MM.1S (cell line): Measurements from ENCODE around the gene KCNQ2.

Source experiments
- EZH2 ChIP-seq: fragments of 300-600 bp; sonication (generic); optimal IDR thresholded peaks from 2 replicates; pipeline ENCODE3; 2017; ENCODE audit warnings: low read depth, mild to moderate bottlenecking, antibody characterized with exemption, low read length, mixed read lengths
- TF ChIP-seq, protein P1 (sequence below): fragments of 300-600 bp; sonication (generic); IDR thresholded peaks from 2 replicates; pipeline ENCODE4 v1.5.1; 2016; ENCODE audit warnings: antibody characterized with exemption, low read length, mixed read lengths

DNA sequence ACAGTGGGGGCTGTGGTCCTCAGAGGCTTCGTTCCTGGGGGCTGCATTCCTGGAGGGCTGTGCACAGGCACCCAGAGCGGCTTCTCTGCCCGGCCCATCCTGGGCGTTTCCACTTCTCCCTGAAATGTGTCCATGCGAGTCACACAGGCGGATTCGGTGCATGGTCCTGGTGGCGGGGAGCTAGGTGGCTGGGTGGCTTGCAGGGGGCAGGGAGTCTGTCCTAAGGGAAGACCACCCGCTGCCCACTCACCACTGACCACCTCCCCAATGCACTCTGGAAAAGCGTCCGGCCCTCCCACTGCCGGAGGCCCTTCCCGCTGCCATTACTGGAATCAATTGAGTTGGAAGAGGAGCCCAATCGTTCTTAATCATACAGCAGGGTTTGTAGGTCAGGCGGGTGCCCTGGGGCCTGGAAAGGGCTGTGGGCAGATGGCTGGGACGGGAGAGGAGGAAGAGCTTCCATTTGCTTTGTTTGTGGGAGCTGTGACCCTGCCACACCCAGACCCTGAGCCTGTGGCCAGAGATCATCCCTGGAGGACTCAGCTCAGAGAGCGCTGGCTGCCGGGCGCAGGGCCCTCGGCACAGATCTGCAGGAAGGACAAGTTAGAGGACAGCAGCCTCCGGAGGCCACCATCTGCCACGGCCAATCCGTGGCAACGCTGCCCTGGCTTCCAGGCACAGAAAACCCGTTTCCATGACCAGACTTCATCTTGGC, 117.7 kb downstream of the KCNQ2 start:
- no peak for TF ChIP-seq EZH2
- TF ChIP-seq, protein P1, sequence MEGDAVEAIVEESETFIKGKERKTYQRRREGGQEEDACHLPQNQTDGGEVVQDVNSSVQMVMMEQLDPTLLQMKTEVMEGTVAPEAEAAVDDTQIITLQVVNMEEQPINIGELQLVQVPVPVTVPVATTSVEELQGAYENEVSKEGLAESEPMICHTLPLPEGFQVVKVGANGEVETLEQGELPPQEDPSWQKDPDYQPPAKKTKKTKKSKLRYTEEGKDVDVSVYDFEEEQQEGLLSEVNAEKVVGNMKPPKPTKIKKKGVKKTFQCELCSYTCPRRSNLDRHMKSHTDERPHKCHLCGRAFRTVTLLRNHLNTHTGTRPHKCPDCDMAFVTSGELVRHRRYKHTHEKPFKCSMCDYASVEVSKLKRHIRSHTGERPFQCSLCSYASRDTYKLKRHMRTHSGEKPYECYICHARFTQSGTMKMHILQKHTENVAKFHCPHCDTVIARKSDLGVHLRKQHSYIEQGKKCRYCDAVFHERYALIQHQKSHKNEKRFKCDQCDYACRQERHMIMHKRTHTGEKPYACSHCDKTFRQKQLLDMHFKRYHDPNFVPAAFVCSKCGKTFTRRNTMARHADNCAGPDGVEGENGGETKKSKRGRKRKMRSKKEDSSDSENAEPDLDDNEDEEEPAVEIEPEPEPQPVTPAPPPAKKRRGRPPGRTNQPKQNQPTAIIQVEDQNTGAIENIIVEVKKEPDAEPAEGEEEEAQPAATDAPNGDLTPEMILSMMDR: no peak
